Occipital lobe (tissue), 2 donors: Measurements from ENCODE around the gene S100PBP. TPM values are rescaled to one million over a fixed set of nuclear protein-coding genes. Genes with fewer than 3 reads are reported as not detected.
"Not testable (repeated sequence)": the region's sequence is repeated elsewhere in the genome, so short reads cannot be mapped to it uniquely, and the experiment has no call there.

Experiments used
- DNase-seq: peaks from one replicate; lab custom pipeline; 2025; lab: John Stamatoyannopoulos, UW
- total RNA-seq: library from RNA; depleted of rRNA; stranded (reverse); fragments of >200 nt; gene quantifications from one replicate; pipeline ENCODE4 v1.2.3, GENCODE V29; 2014

The S100PBP gene
- total RNA-seq, 1 donor from 2014 or later, result 42.7 TPM

GRCh38 chr1:32899586-32900296 lies 82.3 kb downstream of the S100PBP start:
- no peak for DNase-seq

- no peak for DNase-seq
These were observed 83.0 kb downstream of the S100PBP start for GRCh38 chr1:32900371-32900955.

- DNase-seq, result no peak
These were observed 83.7 kb downstream of the S100PBP start, which contains the start of gene TMEM54 for GRCh38 chr1:32900956-32901822. TMEM54 (minus strand) TSS chr1:32901389; CDS start chr1:32901238, 151 bp downstream.

- no peak for DNase-seq
These were observed 84.5 kb downstream of the S100PBP start for GRCh38 chr1:32901823-32902534.

GRCh38 chr1:32902535-32902920 lies 85.1 kb downstream of the S100PBP start:
- no peak for DNase-seq

GRCh38 chr1:32903991-32904785 lies 86.7 kb downstream of the S100PBP start:
- no peak for DNase-seq

- no peak for DNase-seq
These were observed 87.3 kb downstream of the S100PBP start for GRCh38 chr1:32904797-32905196.

- DNase-seq, result not testable (repeated sequence)
These were observed 88.1 kb downstream of the S100PBP start for GRCh38 chr1:32905588-32905987.

- DNase-seq, result no peak
These were observed 89.2 kb downstream of the S100PBP start for GRCh38 chr1:32906654-32907053.

- no peak for DNase-seq
These were observed 90.0 kb downstream of the S100PBP start for GRCh38 chr1:32907435-32907834.

Other genes with a start within 250 kb of the S100PBP start
- 21.7 TPM for gene ZBTB8OS, start 167.1 kb upstream of the S100PBP start, total RNA-seq
- 212 TPM for gene RBBP4, start 166.4 kb upstream of the S100PBP start, total RNA-seq
- 4.1 TPM for gene SYNC, start 114.9 kb upstream of the S100PBP start, total RNA-seq
- 43.4 TPM for gene YARS1, start 295 bp upstream of the S100PBP start, total RNA-seq
- gene FNDC5, start 53.3 kb downstream of the S100PBP start, total RNA-seq, result 17.0 TPM
- gene HPCA, start 68.8 kb downstream of the S100PBP start, total RNA-seq, result 44.0 TPM
- 5.3 TPM for gene TMEM54, start 83.7 kb downstream of the S100PBP start, total RNA-seq
- 37.9 TPM for gene RNF19B, start 147.2 kb downstream of the S100PBP start, total RNA-seq
- 46.9 TPM for gene AK2, start 219.2 kb downstream of the S100PBP start, total RNA-seq